LNCaP clone FGC (cell line): ENCODE measurements around the gene AQP12A.

Source experiments
- DNase-seq: peaks from one replicate; pipeline ENCODE4 v3.0.0-alpha.2; 2011; ENCODE audit warnings: low read depth
- H3K4me3 ChIP-seq: 2 replicates; pipeline ENCODE4 v1.5.1; 2011; ENCODE audit warnings: mild to moderate bottlenecking, low read depth, low read length, control low read depth
- CTCF ChIP-seq: IDR thresholded peaks from 2 replicates; pipeline ENCODE4 v1.5.1; 2012; ENCODE audit warnings: mild to moderate bottlenecking; ENCODE audit not compliant: control insufficient read depth, insufficient read depth; ENCODE audit errors: extremely low read depth

The AQP12A gene

GRCh38 chr2:240726876-240727275 is 35.2 kb downstream of the AQP12A start:
- DNase-seq = no peak
- TF ChIP-seq CTCF = no peak
- H3K4me3 ChIP-seq = no peak overlapping the region

- no peak for TF ChIP-seq CTCF
- DNase-seq = no peak
- H3K4me3 ChIP-seq = no peak overlapping the region
These were observed 35.8 kb downstream of the AQP12A start for GRCh38 chr2:240727439-240727838.

GRCh38 chr2:240727913-240728312 is 36.2 kb downstream of the AQP12A start:
- H3K4me3 ChIP-seq = no peak overlapping the region
- no peak for TF ChIP-seq CTCF
- no peak for DNase-seq

GRCh38 chr2:240728361-240728760 is 36.7 kb downstream of the AQP12A start:
- DNase-seq = no peak
- H3K4me3 ChIP-seq = no peak overlapping the region
- no peak for TF ChIP-seq CTCF

GRCh38 chr2:240728827-240729226 is 37.2 kb downstream of the AQP12A start:
- no peak for DNase-seq

GRCh38 chr2:240730501-240731177 is 39.0 kb downstream of the AQP12A start:
- TF ChIP-seq CTCF = no peak
- no peak for DNase-seq
- no peak overlapping the region for H3K4me3 ChIP-seq

More at GRCh38 chr2:240728827-240729226, 37.2 kb downstream of the AQP12A start:
- H3K4me3 ChIP-seq = no peak overlapping the region
- TF ChIP-seq CTCF = no peak

- DNase-seq = no peak
- H3K4me3 ChIP-seq = no peak overlapping the region
- TF ChIP-seq CTCF = no peak
These were observed 39.5 kb downstream of the AQP12A start for GRCh38 chr2:240731178-240731545.
